ENCODE measurements around the gene CATSPERD. TPM values are rescaled to one million over a fixed set of nuclear protein-coding genes. Genes with fewer than 3 reads are reported as not detected.
A peak's percentile ranks its signal among the peaks of the same experiment; 100 is the strongest.

CATSPERD gene
- polyA plus RNA-seq, 1 donor (not counting 4 experiments of a cell fraction or from before 2014, with no cell fraction given) = not detected

GRCh38 chr19:5826531-5827341 lies 106.3 kb downstream of the CATSPERD start:
- Histone ChIP-seq H3K4me2 (ENCODE audit: control insufficient read depth, extremely low read depth, insufficient read depth, low read depth, low read length) (peak overlapping the region; percentile 5), H4K20me1 (ENCODE audit: control insufficient read depth, extremely low read depth, insufficient read depth, low read length) (no peaks in the 10 kb centered on the region), H3K27me3 (ENCODE audit: control insufficient read depth, extremely low read depth, insufficient read depth, low read length) (peaks cover 21% of the 10 kb centered on the region), H2AFZ (ENCODE audit: control insufficient read depth, low read length) (no peak overlapping the region), H3K9me1 (ENCODE audit: control insufficient read depth, extremely low read depth, insufficient read depth, low read length) (no peaks in the 10 kb centered on the region), H3K4me3 (ENCODE audit: control insufficient read depth in 2 of 3, extremely low read depth in 1 of 3, insufficient read depth in 2 of 3, low read depth in 1 of 3, low read length in 3 of 3) (no peak overlapping the region), H3K79me2 (ENCODE audit: control insufficient read depth, insufficient read depth, low read length) (no peaks in the 10 kb centered on the region), H3K9me3 (ENCODE audit: control insufficient read depth, low read depth, low read length) (no peaks in the 10 kb centered on the region), H3K36me3 (ENCODE audit: control insufficient read depth in 2 of 2, extremely low read depth in 1 of 2, insufficient read depth in 2 of 2, low read length in 2 of 2) (no peaks in the 10 kb centered on the region), H3K9ac (ENCODE audit: control insufficient read depth, extremely low read depth, insufficient read depth, low read length) (no peak overlapping the region), H3K27ac (ENCODE audit: control insufficient read depth, insufficient read depth, low read length) (no peak overlapping the region), H3K4me1 (ENCODE audit: control insufficient read depth, extremely low read depth, insufficient read depth, low read length) (no peaks in the 10 kb centered on the region)
- TF ChIP-seq EZH2 (IDR thresholded peaks at IDR 0.05; ENCODE audit: low read length) = no peak
- peak in 2 of 3 experiments; percentile 27 to 35 for TF ChIP-seq CTCF (optimal IDR thresholded peaks at IDR 0.05 in 1 of 3, IDR thresholded peaks at IDR 0.05 in 1 of 3, conservative IDR thresholded peaks at IDR 0.05 in 1 of 3; ENCODE audit: extremely low read depth in 1 of 3, insufficient read depth in 2 of 3, low read length in 3 of 3)
- dilution Hi-C loops (cut with MboI; ENCODE audit: extremely low pct_ligation_motif_present, low sequenced_read_pairs) = no loop called here
- DNase-seq (ENCODE audit: low read depth, low spot score) (no peak), FAIRE-seq (no peak)

GRCh38 chr19:5827342-5827890 lies 107.0 kb downstream of the CATSPERD start:
- H3K9ac ChIP-seq (ENCODE audit: control insufficient read depth, extremely low read depth, insufficient read depth, low read length) = peak overlapping the region; percentile 76
- H3K9me1 ChIP-seq (ENCODE audit: control insufficient read depth, extremely low read depth, insufficient read depth, low read length) = no peaks in the 10 kb centered on the region
- no peak for DNase-seq (ENCODE audit: low read depth, low spot score)
- no peaks in the 10 kb centered on the region for H4K20me1 ChIP-seq (ENCODE audit: control insufficient read depth, extremely low read depth, insufficient read depth, low read length)
- no peak for TF ChIP-seq CTCF (optimal IDR thresholded peaks at IDR 0.05 in 1 of 3, IDR thresholded peaks at IDR 0.05 in 1 of 3, conservative IDR thresholded peaks at IDR 0.05 in 1 of 3; ENCODE audit: extremely low read depth in 1 of 3, insufficient read depth in 2 of 3, low read length in 3 of 3)
- dilution Hi-C loops (cut with MboI; ENCODE audit: extremely low pct_ligation_motif_present, low sequenced_read_pairs) = no loop called here
- no peak overlapping the region for H3K27ac ChIP-seq (ENCODE audit: control insufficient read depth, insufficient read depth, low read length)
- no peak for FAIRE-seq
- H3K9me3 ChIP-seq (ENCODE audit: control insufficient read depth, low read depth, low read length) = no peaks in the 10 kb centered on the region
- H3K4me1 ChIP-seq (ENCODE audit: control insufficient read depth, extremely low read depth, insufficient read depth, low read length) = no peaks in the 10 kb centered on the region
- peak overlapping the region; percentile 5 for H3K4me2 ChIP-seq (ENCODE audit: control insufficient read depth, extremely low read depth, insufficient read depth, low read depth, low read length)
- peaks cover 17% of the 10 kb centered on the region for H3K27me3 ChIP-seq (ENCODE audit: control insufficient read depth, extremely low read depth, insufficient read depth, low read length)
- peak overlapping the region in 2 of 3 experiments; percentile 58 to 72 for H3K4me3 ChIP-seq (ENCODE audit: control insufficient read depth in 2 of 3, extremely low read depth in 1 of 3, insufficient read depth in 2 of 3, low read depth in 1 of 3, low read length in 3 of 3)
- no peak overlapping the region for H2AFZ ChIP-seq (ENCODE audit: control insufficient read depth, low read length)
- H3K79me2 ChIP-seq (ENCODE audit: control insufficient read depth, insufficient read depth, low read length) = no peaks in the 10 kb centered on the region
- no peaks in the 10 kb centered on the region for H3K36me3 ChIP-seq (ENCODE audit: control insufficient read depth in 2 of 2, extremely low read depth in 1 of 2, insufficient read depth in 2 of 2, low read length in 2 of 2)
